Head of caudate nucleus (tissue), 42 donors: Measurements from ENCODE around the gene ELAPOR1.

Experiments
- DNase-seq, 42 donors: peaks; one replicate each; pipeline versions ENCODE4 v3.0.0 to v3.0.0-alpha.2; 2020 to 2021; ENCODE audit warnings: mixed read lengths in 7 of 42
- intact Hi-C: fragments of 100-400 bp; cut with DNase I; formaldehyde crosslinking; loops from one replicate; pipeline ENCODE4 v1.15.0; 2022

Gene ELAPOR1

GRCh38 chr1:109091078-109091838 is 22.7 kb upstream of the ELAPOR1 start:
- DNase-seq: no peak
- intact Hi-C loops: loop anchor here (10.0 kb wide), 1 partner anchor 126 kb away; the partner anchor contains the start of gene CLCC1

- intact Hi-C loops: loop anchor here (10.0 kb wide), 1 partner anchor 127 kb away; the partner anchor contains the start of gene CLCC1
Measured at GRCh38 chr1:109091839-109092193, 22.1 kb upstream of the ELAPOR1 start.

GRCh38 chr1:109094377-109094803 is 19.5 kb upstream of the ELAPOR1 start:
- no peak for DNase-seq
- intact Hi-C loops: loop anchor here (10.0 kb wide), 1 partner anchor 130 kb away; the partner anchor contains the start of gene CLCC1

More at GRCh38 chr1:109091839-109092193, 22.1 kb upstream of the ELAPOR1 start:
- no peak for DNase-seq

- intact Hi-C loops: loop anchor here (10.0 kb wide), 1 partner anchor 130 kb away; the partner anchor contains the start of gene CLCC1
- DNase-seq: no peak
Measured at GRCh38 chr1:109094871-109095270, 19.0 kb upstream of the ELAPOR1 start.

GRCh38 chr1:109095631-109096030 is 18.3 kb upstream of the ELAPOR1 start:
- intact Hi-C loops: loop anchor here (10.0 kb wide), 1 partner anchor 131 kb away; the partner anchor contains the start of gene CLCC1
- no peak for DNase-seq

- intact Hi-C loops: loop anchor here (10.0 kb wide), 1 partner anchor 131 kb away; the partner anchor contains the start of gene CLCC1
- no peak for DNase-seq
Measured at GRCh38 chr1:109096120-109096519, 17.8 kb upstream of the ELAPOR1 start.

GRCh38 chr1:109099938-109100773 is 13.8 kb upstream of the ELAPOR1 start:
- DNase-seq: peak; percentile 92 to 99 (median 97)
- intact Hi-C loops: loop anchor here (10.0 kb wide), 1 partner anchor 135 kb away; the partner anchor contains the start of gene CLCC1

- intact Hi-C loops: no loop called here
Measured at GRCh38 chr1:109104364-109105151, 9.4 kb upstream of the ELAPOR1 start.

GRCh38 chr1:109105881-109106280 is 8.0 kb upstream of the ELAPOR1 start:
- intact Hi-C loops: no loop called here
- DNase-seq: no peak

More at GRCh38 chr1:109104364-109105151, 9.4 kb upstream of the ELAPOR1 start:
- no peak for DNase-seq

- peak in 11 of 42 donors; percentile 21 to 71 (median 38) for DNase-seq
- intact Hi-C loops: no loop called here
Measured at GRCh38 chr1:109107785-109108184, 6.1 kb upstream of the ELAPOR1 start.

GRCh38 chr1:109109906-109110305 is 4.0 kb upstream of the ELAPOR1 start:
- intact Hi-C loops: loop anchor here (10.0 kb wide), 2 partner anchors 75 to 155 kb away; no protein-coding TSS in a partner anchor
- DNase-seq: no peak

- no peak for DNase-seq
- intact Hi-C loops: loop anchor here (10.0 kb wide), 2 partner anchors 73 to 153 kb away; no protein-coding TSS in a partner anchor
Measured at GRCh38 chr1:109111386-109112055, 2.4 kb upstream of the ELAPOR1 start.

- intact Hi-C loops: loop anchor here (10.0 kb wide), 2 partner anchors 73 to 153 kb away; no protein-coding TSS in a partner anchor
- peak in 11 of 42 donors; percentile 24 to 70 (median 46) for DNase-seq
Measured at GRCh38 chr1:109112056-109112651, 1.8 kb upstream of the ELAPOR1 start.

GRCh38 chr1:109112652-109113285 is 1.1 kb upstream of the ELAPOR1 start:
- peak; percentile 93 to 99 (median 97) for DNase-seq
- intact Hi-C loops: loop anchor here (10.0 kb wide), 2 partner anchors 72 to 152 kb away; no protein-coding TSS in a partner anchor

- peak in 11 of 42 donors; percentile 20 to 61 (median 35) for DNase-seq
- intact Hi-C loops: loop anchor here (10.0 kb wide), 2 partner anchors 70 to 150 kb away; no protein-coding TSS in a partner anchor
Measured at GRCh38 chr1:109114342-109114674, 393 bp downstream of the ELAPOR1 start.

- DNase-seq: no peak
- intact Hi-C loops: loop anchor here (10.0 kb wide), 2 partner anchors 69 to 149 kb away; no protein-coding TSS in a partner anchor
Measured at GRCh38 chr1:109115685-109116084, 1.8 kb downstream of the ELAPOR1 start.

- intact Hi-C loops: loop anchor here (10.0 kb wide), 2 partner anchors 69 to 149 kb away; no protein-coding TSS in a partner anchor
- DNase-seq: no peak
Measured at GRCh38 chr1:109116286-109116685, 2.4 kb downstream of the ELAPOR1 start.
